Measurements from ENCODE around the gene IZUMO4.

GRCh38 chr19:2126879-2127518 is 30.3 kb downstream of the IZUMO4 start:
- TF ChIP-seq ZNF70 (CRISPR knock-in tag; IDR thresholded peaks at IDR 0.05) (no peak), RARB (CRISPR knock-in tag; IDR thresholded peaks at IDR 0.05) (no peak), ZC3H10 (CRISPR knock-in tag; IDR thresholded peaks at IDR 0.05) (no peak)

Data from SK-N-SH treated with all-trans-retinoic acid at 6 μM for 48 hours (cell line).